Activated CD8-positive, alpha-beta memory T cell treated with anti-CD3 and anti-CD28 coated beads, Interleukin-2, amount 50 U/mL, for 24 hours (primary cell): ENCODE results near the gene PAMR1.
"Not testable (repeated sequence)": the region's sequence is repeated elsewhere in the genome, so short reads cannot be mapped to it uniquely, and the experiment has no call there.

ENCODE experiments used
- DNase-seq: peaks from one replicate; pipeline ENCODE4 v3.0.0-alpha.2; 2020; ENCODE audit errors: extremely low read depth

The PAMR1 gene

DNA sequence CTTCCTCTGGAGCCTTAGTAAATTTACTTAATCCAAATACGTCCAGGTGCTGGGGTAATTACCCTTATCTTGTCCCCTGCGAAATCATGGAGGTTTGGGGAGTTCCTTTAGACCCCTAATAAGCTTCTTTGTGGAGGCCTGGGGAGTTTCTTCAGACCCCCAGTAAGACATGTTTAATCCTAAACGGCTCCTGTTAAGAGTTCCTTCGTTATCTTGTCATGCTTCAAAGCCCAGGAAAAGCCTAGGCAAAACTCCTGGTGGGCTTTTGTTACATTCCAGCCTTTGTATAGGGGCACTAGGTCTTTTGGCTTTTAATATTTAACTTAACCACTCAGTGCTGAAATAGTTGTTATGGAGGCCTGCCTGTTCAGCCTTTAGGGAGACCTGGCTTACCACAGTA is 18.1 kb upstream of the PAMR1 start:
- DNase-seq = no peak

DNA sequence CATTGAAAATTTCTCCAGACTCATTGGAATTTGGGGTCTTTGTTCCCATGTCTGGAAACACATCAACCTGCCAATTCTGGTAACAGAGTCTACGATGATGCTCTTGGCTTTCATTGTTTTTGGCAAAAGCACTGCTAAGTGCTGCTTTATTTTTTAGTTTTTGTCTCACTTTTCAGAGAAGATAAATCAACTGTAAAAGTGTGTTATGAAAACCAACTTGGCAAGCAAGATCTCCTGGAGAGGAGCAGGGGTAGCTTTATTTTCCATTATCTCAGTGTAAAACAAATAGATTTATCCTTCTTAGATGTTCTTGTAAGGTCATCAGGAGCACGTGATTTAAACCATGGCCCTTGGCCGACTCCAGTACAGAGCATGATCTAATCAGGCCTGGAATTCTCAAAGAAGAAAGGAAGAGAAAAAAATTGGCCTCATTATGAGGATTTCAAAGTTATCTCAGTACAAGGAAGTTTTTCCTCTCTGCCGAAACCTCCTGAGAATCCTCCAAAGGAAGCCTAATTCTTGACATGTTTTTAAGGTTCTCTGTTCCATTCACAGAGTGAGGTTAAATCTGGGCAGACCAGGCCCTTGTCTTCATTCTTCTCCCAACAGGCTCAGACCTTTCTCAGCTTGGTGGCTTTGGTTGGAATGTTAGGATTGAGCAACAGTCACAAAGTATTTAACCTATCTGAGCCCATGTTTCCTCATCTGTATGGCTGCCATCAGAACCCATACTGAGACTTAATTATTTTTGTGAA is 16.4 kb upstream of the PAMR1 start:
- DNase-seq = no peak

DNA sequence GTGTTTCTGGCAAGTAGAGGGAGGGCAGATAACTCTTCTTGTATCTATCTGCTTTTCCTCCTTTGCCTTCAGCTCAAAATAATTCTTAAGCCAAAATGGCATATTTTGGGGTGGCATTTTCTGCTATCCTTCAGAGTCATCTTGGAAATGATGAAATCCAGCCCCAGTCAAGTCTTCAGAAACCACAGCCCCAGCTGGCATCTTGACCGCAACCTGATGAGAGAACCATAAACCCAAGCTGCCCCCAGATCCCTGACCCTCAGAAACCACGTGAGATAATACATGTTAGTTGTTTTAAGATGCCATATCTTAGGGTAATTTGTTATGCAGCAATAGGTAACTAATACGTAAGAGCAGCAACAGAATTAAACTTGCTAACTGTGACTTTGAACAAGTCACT is 15.1 kb upstream of the PAMR1 start:
- no peak for DNase-seq

DNA sequence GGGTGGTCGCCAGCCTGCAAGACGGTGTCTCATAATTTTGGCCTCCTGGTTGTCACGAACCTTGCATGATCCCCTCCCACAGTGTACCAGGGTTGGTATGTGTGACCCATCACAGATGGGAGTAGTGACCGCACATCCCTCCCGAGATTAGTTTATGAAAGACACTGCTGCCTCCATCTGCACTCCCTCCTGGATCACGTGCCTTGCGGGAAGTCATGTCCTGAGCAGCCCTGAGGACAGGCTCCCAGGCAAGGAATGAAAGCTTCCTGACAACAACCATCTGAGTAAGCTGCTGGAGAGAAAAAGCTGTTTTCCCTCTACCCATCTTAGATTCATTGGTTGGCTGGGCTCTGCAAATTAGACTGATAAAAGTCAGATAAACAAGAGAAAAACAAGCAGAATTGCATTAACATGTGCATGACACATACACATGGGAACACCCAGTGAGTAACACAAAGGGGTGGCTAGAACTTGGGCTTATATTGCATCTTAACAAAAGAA is 14.4 kb upstream of the PAMR1 start:
- DNase-seq = no peak

DNA sequence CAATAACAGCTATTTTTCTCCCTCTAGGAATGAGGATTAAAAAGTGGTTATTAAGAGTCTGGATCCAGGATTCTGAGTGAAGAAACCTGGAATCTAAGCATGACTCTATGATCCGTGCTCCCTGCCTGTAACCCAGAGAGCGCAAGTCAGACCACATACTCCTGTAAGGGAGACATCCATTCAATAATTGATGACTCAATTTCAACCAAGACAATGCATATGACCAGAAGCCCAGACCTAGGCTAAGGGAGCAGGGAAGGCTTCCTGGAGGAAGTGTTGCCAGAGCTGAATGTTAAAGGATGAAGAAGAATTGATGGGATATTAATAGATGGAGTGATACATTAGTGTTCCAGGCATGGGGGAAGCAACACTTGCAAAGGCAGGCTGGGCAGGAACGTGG is 13.8 kb upstream of the PAMR1 start:
- no peak for DNase-seq

DNA sequence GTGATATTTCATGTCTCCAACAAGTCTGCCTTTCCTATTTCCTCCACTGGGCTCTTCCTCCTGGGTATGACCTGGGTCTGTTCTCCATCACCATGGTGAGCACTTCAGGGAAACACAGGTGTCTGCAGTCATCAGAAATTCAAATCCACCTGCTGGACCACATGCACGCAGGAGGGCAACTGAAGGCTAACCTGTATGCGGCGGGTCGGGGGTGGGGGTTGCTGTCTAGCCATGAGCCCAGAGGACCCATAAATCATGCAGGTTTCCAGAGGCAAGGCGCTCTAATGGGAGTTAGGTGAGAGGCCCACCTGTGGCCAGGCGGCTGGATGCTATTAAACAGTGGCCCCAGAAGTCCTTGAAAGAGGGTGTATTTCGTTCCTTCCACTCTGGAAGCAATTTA is 11.1 kb upstream of the PAMR1 start:
- no peak for DNase-seq

DNA sequence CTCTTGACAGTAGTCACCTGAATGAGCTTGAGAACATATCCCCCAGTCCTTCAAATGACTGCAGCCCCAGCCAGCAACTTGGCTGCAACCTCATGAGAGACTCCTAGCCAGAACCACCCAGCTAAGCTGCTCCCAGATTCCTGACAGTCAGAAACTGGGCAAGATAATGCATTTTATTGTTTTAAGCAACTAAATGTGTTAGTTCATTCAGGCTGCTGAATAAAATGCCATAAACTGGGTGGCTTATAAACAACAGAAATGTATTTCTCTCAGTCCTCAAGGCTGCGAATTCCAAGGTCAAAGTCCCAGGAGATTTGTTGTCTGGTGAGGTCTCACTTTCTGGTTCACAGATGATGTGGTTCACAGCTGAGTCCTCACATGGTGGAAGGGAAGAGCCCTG is 5.8 kb upstream of the PAMR1 start:
- no peak for DNase-seq

DNA sequence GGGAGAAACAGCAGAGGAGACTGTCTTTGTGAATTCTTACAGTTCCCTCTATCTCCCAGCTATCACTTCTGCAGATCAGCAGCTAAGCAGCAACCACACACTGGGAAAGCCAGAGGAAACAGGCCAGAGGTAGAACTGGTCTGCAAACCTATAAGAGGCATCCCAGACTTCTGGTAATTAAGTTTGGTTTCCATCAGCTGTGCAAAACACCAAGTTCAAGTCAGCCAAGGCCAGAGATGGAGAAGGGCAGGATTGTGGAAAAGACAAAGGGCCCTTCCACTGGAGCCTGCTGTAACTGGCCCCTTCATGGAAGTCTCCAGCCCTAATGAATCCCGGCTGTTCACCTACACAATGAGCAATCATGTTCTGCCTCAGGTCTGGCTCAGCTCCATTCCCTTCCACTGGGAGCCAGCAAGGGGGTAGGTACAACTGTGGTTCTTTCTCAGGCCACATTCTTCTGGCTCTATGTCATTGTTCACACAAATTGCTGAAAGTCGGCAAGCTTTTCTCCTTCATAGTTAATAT is 4.6 kb upstream of the PAMR1 start:
- DNase-seq = no peak

DNA sequence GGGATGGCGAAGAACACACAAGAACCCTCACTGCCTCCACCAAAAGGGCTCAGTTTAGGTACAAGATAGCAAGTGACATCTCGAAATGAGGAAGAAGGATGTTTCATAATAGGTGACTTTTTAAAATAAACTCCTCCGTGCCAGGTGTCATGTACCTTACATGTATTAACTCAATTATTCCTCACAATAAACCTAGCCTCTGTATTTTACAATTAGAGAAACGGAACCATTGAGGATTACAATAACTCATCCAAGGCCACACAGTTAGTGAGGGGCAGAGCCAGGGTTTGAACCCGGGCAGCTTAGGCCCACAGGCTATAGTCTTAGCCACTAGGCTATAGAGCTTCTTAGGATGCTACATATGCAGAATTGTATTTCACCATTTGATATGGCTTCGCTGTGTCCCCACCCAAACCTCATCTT is 965 bp upstream of the PAMR1 start:
- no peak for DNase-seq

DNA sequence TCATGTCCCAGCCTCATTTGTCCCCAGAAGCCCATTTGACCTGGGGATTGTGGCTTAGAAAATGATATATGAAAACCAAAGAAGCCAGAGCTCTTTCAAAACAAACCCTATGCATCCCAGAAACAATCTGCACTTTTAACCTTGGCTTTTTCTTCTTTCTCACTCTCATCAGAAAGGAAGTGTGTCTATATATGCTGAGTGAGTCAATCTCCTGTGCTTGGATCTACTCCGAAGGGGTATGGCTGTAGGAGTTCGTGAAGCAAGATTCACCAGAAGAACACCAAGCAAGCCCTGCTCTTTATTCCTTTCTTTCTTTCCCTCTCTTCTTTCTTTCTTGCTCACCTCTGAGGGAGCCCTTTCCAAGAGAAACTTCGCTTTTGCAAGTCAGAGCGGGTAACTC is 636 bp downstream of the PAMR1 start:
- no peak for DNase-seq

DNA sequence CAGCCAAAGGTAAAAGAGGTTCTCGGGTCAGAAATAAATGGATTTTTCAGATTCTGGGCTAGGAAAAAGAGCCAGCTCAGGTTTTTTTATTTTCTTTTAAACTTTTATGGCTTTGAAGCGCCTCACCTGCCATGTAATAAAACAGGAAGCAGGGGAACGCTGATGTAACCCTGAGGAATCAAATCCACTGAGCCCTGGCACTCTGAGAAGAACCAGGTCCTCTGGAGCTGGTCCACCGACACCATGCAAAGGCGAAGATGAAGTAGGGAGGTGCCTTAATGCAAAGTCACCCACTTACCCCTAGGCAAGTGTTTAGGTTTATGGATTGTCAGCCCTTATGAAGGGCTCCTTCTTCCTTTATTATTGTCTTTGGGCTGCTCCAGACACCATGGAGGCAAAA is 1.6 kb downstream of the PAMR1 start:
- DNase-seq = no peak

DNA sequence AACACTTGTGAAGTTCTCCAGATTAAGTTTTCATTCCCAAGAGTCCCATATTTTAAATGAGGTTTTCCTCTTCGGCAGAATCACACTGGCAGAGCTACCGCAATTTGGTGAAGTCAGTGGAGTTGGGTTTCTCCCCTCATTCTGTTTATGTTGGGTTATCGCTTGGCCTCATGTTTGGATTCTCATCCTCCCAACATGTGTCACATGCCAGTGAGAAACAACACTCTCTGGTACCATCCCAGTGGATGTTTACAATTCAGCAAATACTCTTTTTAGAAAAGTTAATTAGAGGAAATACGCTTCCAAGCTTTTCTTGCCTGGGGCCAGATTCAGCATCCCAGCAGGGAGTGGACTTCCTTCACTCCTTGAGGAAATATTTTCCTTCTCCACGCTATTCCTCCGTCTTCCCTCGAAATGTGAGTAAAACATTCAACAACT is 2.1 kb downstream of the PAMR1 start:
- no peak for DNase-seq

DNA sequence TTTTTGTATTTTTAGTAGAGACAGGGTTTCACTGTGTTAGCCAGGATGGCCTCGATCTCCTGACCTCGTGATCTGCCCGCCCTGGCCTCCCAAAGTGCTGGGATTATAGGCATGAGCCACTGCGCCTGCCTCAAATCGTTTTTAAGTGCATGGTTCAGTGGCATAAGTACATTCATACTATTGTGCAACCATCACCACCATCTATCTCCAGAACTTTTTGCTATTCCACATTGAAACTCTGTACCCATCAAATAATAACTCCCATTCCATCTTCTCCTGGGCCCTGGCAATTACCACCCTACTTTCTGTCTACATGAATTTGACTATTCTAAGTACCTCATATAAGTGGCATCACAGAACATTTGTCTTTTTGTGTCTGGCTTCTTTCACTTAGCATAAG is 3.3 kb downstream of the PAMR1 start:
- not testable (repeated sequence) for DNase-seq

DNA sequence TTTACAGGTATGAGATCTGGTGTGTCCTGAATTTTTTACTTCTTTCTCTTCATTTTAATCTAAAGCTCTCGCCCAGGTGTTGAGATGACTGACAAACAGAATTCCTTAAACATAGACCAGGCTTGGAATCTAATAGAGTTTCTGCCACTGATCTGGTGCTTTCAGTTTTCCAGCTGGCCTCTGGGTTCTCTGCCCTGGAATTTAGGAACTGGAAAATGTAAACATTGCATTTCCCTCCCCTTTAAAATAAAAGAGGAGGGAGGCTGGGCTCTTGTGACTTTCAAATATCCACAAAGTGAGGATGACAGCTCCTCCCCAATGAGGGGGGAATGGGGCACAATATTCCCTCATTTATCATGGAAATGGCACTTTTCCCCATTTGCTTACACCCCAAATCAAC is 5.0 kb downstream of the PAMR1 start:
- DNase-seq = no peak

DNA sequence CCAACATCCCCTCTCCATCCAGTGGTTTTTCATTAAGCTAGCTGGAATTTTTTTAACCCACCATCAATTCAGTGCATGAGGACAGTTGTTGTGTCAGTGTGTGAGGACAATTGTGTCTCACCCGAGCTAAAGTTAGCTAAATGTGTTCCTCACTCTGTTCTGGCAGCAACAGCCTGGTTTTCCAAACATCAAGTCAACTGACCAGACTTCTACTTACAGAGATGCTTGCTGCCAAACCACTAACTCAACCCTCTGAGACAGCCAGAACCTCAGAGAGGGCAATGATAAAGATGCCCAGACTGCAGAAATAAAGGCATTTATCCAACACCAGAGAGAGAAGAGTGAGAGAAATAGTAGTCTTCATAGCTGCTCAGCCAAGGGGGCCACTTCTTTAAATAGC is 6.7 kb downstream of the PAMR1 start:
- DNase-seq = no peak

DNA sequence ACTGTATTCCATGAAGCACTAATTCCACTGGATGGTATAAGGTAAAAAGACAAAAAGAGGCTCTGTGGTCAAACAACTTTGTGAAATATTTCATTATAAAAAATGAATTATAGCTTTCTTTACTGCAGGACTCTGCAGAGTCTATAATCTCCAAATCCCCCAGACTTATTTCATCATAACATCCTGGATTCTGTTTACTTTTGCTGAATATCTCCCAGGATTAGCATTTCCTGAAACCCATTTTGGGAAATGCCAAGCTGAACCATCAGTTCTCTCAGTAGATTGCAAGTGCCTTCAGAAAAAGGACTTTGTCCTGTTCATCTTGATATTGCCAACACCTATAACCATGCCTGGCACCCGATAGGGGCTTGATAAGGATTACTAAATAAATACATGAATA is 7.9 kb downstream of the PAMR1 start:
- DNase-seq = no peak

DNA sequence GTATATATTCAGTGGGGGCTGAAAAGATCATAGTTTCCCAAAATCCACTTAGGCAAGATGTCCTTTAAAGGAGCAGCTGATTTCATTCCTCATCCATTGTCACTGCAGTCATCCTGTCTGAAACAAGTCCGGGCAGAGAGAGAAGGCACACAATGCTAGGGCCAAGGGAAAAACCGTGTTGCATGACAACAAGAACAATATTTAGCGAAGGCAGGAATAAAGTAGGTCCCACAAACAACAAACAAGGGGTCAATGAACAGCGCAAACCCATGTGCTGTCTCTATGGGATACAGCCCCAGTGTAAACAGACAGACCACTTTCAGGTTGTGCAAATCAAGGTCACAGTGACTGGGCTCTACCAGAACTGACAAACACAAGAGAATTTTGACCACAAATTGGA is 9.0 kb downstream of the PAMR1 start:
- DNase-seq = no peak

DNA sequence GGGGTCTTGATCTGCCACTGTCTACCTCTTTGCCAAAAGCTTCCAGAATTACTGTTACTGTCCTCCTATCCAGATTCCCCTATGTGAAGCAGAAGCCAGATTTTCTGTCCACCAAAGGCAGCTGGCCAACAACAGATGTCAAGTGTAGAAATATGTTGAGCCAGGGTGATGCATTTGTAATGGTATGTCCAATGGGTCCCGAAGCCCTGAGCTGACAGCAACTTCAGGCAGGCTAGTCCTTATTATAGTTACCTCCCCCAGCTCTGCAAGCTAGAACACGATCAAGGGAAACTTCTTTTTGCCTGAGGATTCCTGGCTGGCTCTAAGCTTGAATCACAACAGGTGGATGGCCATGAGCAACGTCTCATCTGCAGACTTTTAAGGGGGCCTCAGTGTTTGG is 10.2 kb downstream of the PAMR1 start:
- DNase-seq = no peak

DNA sequence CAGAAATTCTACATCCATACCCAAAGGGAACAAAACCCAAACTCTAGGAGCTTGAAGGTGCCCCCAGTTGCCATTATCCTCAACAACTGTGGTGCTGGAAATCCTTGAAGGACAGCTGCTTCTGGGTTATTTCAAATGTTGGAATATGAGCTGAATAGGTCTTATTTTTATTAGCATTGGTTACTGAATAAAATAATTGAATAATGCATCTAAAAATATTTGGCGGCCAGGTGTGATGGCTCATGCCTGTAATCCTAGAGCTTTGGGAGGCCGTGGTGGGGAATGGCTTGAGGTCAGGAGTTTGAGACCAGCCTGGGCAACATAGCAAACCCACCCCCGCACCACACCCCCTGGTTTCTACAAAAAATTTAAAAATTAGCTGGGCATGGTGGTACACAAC is 10.9 kb downstream of the PAMR1 start:
- no peak for DNase-seq

DNA sequence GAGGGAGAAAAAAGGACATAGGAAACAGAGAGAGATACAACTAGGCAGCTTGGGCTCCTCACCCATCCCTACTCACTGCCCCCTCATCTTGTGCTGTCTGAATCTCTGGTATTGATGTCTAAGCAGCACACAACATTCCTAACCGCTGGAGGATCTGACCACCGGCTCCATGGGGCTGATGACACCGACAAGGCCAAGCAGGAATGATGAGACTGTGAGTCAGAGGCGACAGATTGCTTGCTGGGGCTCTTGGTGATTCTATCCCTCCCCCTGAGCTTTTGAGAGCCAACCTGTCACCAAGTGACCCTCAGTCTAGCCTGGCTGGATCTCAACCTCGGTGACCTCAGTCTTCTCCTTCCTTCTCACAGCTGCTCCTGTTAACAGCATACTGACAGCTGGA is 13.8 kb downstream of the PAMR1 start:
- no peak for DNase-seq

DNA sequence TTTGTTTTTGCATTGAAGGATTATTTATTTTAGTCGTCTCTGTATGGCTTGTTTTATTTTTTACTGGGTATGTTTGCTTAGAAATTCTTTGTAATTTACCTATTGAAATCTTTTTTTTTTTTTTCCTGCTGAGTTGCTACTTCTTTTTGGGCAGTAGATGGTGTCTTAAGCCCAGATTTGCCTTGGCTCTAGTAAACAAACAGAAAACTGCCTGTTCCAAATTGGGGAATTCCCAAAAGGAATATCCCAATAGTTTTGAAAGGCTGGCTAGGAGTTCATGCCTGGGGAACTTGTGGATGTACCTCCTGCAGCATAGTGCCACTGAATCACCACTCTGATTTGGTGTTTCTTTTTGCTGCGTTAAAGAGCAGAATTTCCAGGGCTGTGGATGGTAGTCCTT is 17.7 kb downstream of the PAMR1 start:
- no peak for DNase-seq

DNA sequence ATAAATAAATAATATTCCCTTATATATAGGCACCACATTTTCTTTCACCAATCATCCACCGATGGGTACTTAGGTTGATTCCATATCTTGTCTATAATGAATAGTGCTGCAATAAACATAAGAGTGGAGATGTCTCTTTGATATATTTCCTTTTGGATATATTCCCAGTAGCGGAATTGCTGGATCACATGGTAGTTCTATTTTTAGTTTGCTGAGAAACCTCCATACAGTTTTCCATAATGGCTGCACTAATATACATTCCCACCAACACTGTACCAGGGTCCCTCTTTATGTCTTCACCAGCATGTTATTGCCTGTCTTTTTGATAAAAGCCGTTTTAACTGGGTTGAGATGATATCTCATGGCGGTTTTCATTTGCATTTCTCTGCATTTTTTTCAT is 23.6 kb downstream of the PAMR1 start:
- DNase-seq = no peak

DNA sequence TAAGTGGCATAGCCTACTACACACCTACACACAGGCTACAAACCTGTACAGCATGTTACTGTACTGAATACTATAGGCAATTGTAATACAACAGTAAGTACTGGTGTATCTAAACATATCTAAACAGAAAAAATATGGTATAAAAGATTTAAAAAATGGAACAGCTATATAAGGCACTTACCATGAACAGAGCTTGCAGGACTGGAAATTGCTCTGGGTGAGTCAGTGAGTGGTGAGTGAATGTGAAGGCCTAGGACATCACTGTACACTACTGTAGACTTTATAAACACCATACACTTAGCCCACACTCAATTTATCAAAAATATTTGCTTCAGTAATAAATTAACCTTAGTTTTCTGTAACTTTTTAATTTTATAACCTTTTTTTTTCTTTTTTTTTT is 24.7 kb downstream of the PAMR1 start:
- no peak for DNase-seq

DNA sequence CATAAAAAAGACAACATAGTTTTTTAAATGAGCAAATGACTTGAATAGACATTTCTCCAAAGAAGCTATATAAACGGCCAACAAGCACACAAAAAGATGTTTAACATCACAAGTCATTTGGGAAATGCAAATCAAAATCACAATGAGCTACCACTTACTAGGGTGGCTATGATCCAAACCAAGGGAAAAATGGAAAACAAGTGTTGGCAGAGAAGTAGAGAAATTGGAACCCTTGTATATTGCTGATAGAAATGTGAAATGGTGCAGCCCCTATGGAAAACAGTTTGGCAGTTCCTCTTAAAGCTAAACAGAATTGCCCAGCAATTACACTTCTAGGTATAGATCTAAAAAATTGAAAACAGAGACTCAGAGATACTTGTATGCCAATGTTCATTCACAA is 29.0 kb downstream of the PAMR1 start:
- DNase-seq = no peak
